Stimulated activated CD4-positive, alpha-beta T cell treated with anti-CD3 and anti-CD28 coated beads, TNF-alpha, amount 100 ng/mL, for 24 hours (primary cell): Measurements from ENCODE around the gene CTNNAL1.
"Not testable (repeated sequence)": the region's sequence is repeated elsewhere in the genome, so short reads cannot be mapped to it uniquely, and the experiment has no call there.

Source experiments
- DNase-seq, 3 experiments: peaks; one replicate each; pipeline ENCODE4 v3.0.0-alpha.2; 2020; ENCODE audit warnings: low read depth in 3 of 3

Gene CTNNAL1

DNA sequence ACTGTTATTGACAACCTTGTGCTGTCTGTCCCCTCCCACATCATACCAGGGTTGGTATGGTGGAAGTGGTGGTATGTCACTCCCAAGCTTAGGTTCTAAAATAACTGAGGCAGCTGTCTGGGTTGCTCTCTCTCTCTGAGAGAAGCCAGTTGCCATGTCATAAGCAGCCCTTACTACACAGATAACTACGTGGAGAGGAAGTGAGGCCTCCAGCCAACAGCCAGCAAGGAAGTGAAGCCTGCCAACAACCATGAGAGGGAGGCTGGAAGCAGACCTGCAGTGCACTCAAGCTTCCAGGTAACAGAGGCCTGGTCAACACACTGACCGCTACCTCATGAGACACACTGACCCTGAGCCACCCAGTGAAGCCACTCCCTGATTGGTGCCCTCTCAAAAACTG, 18.6 kb downstream of the CTNNAL1 start:
- DNase-seq = no peak

GRCh38 chr9:108991479-108991878, 21.8 kb downstream of the CTNNAL1 start:
- DNase-seq = no peak

GRCh38 chr9:108983885-108984284, 29.4 kb downstream of the CTNNAL1 start:
- DNase-seq = no peak

GRCh38 chr9:108980893-108981292, 32.4 kb downstream of the CTNNAL1 start:
- DNase-seq = no peak

- no peak for DNase-seq
Measured at GRCh38 chr9:108978205-108978604, 35.1 kb downstream of the CTNNAL1 start.

DNA sequence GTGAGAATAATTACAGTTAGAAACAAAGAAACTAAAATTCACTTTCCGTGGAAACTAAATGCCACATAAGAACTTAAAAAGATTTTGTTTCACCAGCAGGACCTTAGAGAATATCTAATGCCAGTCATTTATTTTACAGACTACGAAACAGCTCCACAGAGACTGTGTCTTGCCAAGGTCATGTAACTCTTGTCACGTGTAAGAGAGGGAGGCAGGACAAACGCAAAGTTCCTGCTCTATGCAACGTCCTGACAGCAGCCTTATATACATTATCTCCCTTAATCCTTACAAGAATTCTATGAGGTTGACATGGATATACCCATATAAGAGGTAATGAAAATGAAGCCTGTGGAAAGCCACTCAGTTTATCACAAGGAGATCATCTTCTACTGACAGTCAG, 39.4 kb downstream of the CTNNAL1 start:
- no peak for DNase-seq

DNA sequence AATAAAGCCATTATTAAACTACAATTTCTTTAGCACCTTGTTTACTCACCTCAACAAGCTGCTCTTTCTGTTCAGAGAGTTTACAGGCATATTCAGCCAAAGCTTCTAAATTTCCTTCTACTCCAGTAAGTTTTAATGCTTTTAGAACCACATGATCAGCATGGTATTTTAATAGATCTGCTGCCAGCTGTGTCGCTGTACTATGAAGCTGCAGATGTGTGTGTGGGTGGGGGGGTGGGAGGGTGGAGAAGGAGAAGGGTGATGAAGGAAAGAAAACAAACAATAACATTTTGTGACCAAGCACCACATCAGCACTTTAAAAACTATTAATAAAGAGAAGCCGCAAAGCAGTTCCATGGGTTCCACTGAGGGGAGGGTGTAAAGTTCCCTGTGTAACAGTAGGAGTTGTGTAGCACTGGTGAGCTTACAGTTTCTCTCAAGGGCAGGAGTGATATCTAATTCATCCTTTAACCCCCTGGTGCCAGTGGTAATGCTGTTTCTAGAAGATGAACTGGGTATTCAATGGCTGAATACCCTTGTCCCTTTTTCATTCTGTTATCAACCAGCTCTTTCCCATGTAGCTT, 40.6 kb downstream of the CTNNAL1 start:
- DNase-seq = no peak

DNA sequence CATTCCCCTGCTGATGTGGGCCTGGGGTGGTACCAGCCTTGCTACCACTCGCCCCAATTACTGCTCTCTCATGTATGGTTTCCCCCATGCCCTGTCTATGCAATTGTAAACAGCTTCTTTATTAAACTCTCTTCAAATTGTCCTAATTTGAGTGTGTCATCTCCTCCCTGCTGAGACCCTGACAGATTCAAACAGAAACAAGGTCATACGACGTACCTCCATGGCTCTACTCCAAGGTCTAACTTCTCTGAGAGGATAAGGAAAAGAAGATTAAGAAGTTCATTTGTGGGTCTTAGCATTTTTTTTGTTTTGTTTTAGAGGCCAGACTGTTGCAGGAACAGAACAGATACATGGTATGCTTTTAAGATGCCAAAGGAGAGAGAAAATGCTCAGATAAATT, 41.1 kb downstream of the CTNNAL1 start:
- no peak for DNase-seq

- not testable (repeated sequence) for DNase-seq
Measured at GRCh38 chr9:108971392-108971791, 41.9 kb downstream of the CTNNAL1 start.

GRCh38 chr9:108967916-108968315, 45.4 kb downstream of the CTNNAL1 start:
- no peak for DNase-seq

DNA sequence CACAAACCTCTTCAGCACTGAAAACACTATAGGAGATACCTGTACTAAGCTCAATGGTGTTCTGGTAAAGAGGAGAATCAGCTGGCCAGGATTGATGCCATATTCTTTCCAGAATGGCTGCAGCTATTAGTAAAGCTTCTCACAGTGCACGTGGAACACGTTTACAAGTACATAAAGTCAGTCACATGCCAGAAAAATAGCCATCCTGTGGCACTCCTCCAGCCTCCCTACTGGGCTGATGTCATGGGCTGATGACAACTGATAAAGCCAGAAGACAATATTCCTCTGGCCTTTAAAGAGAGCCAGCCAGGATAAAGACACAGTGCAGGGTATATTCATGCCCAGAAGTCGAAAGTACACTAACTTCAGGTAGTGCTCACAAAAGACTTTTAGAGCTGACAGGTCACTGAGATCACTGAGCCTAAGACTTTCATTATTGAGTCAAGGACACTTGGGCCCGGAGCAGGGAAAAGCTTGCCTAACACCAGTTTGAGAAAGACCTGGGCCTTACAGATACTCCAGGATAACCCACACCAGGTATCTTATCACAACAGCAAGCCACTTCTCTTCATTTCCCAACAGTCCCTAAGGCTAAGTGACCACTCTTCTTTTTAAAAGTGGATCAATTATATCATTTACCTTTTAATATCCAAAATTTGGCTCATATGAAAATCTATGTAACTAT, 49.7 kb downstream of the CTNNAL1 start:
- no peak for DNase-seq

DNA sequence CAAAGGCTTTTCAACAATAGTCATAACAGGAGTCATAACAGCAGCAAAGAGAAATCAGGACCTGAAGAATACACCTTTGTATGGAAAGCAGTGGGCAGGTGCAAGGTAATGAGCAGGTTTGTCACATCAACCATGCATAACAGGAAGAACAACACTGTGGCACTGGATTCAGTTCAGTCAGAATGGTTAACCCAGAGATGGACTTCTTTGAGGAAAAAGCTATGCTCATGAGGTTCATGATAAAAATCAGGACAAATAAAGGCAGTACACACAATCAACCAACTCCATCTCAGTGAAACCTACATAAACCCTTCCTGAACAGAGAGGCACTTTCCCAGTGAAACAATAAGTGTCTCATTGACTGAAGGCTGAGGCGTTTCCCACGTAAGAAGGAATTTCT, 52.1 kb downstream of the CTNNAL1 start:
- no peak for DNase-seq

GRCh38 chr9:108960331-108960730, 53.0 kb downstream of the CTNNAL1 start:
- DNase-seq = no peak

GRCh38 chr9:108956631-108957026, 56.7 kb downstream of the CTNNAL1 start:
- no peak for DNase-seq

DNA sequence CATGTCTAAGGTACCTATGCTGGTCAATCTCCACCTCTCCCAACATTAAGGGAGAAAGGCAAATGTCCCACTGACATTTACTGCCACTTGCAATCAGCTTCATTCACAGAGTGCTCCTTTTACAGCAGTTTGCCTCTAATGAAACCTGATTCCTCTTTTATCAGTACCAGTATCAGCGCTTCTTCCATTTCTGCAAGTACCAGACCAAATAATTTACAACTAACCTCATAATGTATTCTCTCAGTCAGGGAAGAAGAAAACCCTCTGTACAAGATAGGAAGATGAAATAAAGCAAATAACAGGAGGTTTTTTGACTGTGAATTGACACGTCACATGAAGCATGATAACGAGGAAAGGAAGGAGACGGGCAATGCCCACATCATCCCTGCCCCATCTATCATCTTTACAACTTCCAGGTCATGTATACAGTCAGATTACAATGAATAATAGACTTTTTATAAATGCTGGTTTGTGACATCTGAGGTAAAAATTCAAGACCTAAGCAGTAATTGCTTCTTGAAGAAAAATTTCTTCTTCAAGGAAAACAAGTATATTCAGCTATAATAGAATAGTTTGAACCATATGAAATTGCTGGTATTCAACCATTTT, 57.2 kb downstream of the CTNNAL1 start:
- no peak for DNase-seq

GRCh38 chr9:108953983-108954574, 59.2 kb downstream of the CTNNAL1 start:
- DNase-seq = no peak

GRCh38 chr9:108951578-108951977, 61.7 kb downstream of the CTNNAL1 start:
- no peak for DNase-seq

GRCh38 chr9:108950168-108950567, 63.1 kb downstream of the CTNNAL1 start:
- DNase-seq = no peak

DNA sequence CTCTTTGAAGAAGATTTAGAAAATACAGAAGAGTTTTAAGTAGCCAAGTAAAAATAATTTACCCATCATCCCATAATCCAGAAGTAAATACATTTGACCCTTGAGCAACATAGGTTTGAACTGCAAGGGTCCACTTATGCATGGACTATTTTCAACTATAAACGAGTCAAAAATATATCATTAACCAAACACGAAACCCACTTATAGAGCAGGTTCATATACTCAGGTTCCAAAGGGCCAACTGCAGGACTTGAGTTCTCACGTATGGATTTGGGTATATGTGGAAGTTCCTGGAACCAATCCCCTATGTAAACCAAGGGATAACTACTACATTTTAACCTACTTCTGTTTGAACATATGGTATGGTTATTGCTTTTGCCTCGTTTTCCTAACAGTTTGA, 73.3 kb downstream of the CTNNAL1 start:
- DNase-seq = no peak

DNA sequence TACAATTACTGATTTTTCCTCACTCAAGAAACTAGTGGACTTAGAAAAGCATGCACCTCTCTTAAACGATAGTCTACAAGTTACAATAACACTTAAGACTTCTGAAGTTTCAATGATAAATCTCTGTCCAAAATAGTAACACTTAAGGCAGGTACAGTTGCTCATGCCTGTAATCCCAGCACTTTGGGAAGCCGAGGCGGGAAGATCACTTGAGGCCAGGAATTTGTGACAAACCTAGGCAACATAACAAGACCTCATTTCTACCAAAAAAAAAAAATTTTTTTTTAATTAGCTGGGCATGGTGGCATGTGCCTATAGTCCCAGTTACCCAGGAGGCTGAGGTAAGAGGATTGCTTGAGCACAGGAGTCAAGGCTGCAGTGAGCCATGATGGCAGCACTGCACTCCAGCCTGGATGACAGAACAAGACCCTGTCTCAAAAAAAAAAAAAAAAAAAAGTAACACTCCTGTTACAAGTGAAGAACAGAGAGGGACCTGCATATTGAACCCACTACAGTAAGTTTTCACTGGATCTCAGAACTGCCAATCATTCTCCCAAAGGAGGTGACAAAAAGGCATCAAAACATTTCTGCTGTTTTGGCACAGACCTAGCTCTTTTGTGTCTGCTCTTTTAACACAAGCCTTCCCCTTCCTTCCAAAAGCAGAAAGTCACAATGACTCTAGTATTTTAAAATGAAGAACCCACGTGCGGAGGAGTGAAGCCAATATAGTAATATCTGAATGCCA, 75.6 kb downstream of the CTNNAL1 start:
- no peak for DNase-seq

DNA sequence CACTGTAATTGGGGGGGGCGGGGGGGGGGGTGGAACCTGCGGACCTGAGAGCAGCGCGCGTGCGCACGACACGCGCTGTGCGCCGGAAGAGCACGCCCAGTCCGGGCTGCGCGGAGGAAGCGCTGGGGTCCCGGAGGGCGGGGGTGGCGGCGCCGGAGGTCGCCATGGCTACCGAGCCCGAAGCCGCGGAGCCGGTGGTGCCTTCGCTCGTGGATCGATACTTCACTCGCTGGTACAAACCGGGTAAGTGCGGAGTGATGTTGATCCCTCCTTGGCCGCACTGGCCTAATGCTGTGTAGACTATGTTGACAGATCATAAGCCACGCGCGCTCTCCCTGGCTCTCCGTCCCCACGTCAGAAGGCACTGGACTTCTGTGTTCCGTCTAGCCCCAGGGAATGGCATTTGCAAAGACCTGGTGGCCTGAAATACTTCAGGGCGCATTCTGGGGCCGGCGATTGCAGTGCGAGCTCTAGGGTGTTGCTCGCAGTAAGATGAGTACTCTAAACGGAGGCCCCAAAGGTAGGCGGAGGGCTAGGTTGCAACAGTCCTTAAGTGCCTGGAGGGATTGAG, 78.9 kb downstream of the CTNNAL1 start, which contains the start of gene ABITRAM:
Gene ABITRAM, plus strand, starts transcription at position 78 of the 571 bp plus-strand sequence. Its CDS starts 87 bp downstream, at position 165.
- peak; percentile 54 to 69 (median 54) for DNase-seq
